ENCODE results near the gene TMEM140.

- TF ChIP-seq POLR2AphosphoS5 (IDR thresholded peaks at IDR 0.05; ENCODE audit: low read depth, low read length) = no peak
- no peak for TF ChIP-seq POLR2A (IDR thresholded peaks at IDR 0.05; ENCODE audit: low read depth, low read length)
These were observed 37.9 kb upstream of the TMEM140 start for GRCh38 chr7:135109976-135110375.
